Uterus (tissue), 2 donors: ENCODE data around the gene STX4.

Source experiments
- CTCF ChIP-seq, 4 experiments: fragments of 200-600 bp in 2 of 4; fragments of 450-650 bp in 2 of 4; sonication (generic) in 2 of 4; IDR thresholded peaks; one replicate each; pipeline ENCODE4 v1.5.1; 2016 to 2019; ENCODE audit warnings: antibody characterized with exemption in 4 of 4, mild to moderate bottlenecking in 2 of 4, moderate library complexity in 1 of 4
- POLR2A ChIP-seq, 2 donors: fragments of 450-650 bp; IDR thresholded peaks; one replicate each; pipeline ENCODE4 v1.6.1; 2016; ENCODE audit warnings: antibody characterized with exemption in 2 of 2, mild to moderate bottlenecking in 1 of 2, moderate library complexity in 1 of 2

DNA sequence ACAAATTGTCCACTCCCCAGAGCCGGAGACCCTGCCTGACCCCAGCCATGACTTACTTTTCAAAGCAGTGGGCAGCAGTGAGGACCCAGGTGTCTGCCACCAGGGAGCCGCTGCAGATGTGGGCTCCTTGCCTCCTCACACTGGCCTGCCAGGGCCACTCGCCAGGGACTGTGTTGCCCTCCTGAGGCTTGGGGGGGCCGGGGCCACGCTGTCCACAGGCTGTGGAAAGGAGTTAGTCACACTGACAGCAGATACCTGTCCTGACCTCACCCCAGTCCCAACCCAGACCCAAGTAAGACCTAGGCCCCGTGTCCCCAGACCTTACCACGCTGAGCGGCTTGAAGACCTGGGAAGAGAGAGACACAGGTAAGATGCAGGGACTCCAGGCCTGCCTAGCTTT is 54.1 kb downstream of the STX4 start:
- TF ChIP-seq CTCF (IDR thresholded peaks at IDR 0.05) (no peak), POLR2A (IDR thresholded peaks at IDR 0.05) (no peak)
